KOPT-K1 (cell line): ENCODE results near the gene NCOA1.
"Not testable (repeated sequence)": the region's sequence is repeated elsewhere in the genome, so short reads cannot be mapped to it uniquely, and the experiment has no call there.

Source experiments
- H3K27ac ChIP-seq: fragments of 200-600 bp; sonication (generic); 2 replicates; pipeline ENCODE4 v1.5.1; 2016; ENCODE audit warnings: antibody characterized with exemption, mild to moderate bottlenecking, low read depth, low read length; ENCODE audit not compliant: poor library complexity, severe bottlenecking
- H3K36me3 ChIP-seq: fragments of 200-600 bp; sonication (generic); 2 replicates; pipeline ENCODE4 v1.5.1; 2017; ENCODE audit warnings: antibody characterized with exemption, mild to moderate bottlenecking, low read length, moderate library complexity; ENCODE audit not compliant: insufficient read depth
- H3K9me3 ChIP-seq: fragments of 200-600 bp; sonication (generic); 2 replicates; pipeline ENCODE4 v1.5.1; 2017; ENCODE audit warnings: antibody characterized with exemption, low read length, mild to moderate bottlenecking; ENCODE audit not compliant: insufficient read depth, poor library complexity, severe bottlenecking

The NCOA1 gene

GRCh38 chr2:24466871-24467870 is 23.9 kb upstream of the NCOA1 start:
- Histone ChIP-seq H3K36me3 (no peaks in the 10 kb centered on the region), H3K9me3 (no peaks in the 10 kb centered on the region), H3K27ac (no peak overlapping the region)

DNA sequence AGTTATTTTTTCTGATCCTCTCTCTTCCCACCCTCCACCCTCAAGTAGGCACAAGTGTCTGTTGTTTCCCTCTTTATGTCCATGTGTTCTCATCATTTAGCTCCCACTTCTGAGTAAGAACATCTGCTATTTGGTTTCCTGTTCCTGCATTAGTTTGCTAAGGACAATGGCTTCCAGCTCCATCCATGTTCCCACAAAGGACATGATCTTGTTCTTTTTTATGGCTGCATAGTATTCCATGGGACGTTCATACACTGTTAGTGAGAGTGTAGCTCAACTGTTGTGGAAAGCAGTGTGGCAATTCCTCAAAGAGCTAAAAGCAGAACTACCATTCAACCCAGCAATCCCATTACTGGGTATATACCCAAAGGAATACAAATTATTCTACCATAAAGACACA is 22.6 kb upstream of the NCOA1 start:
- H3K9me3 ChIP-seq, H3K36me3 ChIP-seq, H3K27ac ChIP-seq: not testable (repeated sequence)

- no peak overlapping the region for H3K27ac ChIP-seq
- H3K9me3 ChIP-seq: no peaks in the 10 kb centered on the region
These were observed 21.9 kb upstream of the NCOA1 start for GRCh38 chr2:24469148-24469650.

DNA sequence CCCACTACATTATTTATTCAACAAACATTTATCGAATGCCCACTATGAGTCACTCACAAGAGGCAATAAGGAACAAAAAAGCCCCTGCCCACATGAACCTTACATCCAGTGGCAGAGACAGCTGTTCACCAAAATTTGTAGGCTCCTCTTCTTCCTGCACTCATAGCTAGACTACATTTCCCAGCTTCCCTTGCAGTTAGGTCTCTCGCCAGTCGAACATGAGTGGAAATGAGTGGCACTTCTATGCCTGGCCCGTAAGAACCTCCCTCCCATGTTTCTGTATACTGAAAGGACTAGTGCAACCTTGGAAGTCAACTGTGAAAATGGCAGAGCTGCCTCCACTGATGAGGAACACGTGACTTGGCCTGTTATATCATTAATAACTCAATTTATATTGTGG is 19.4 kb upstream of the NCOA1 start:
- H3K9me3 ChIP-seq: no peaks in the 10 kb centered on the region
- H3K27ac ChIP-seq: no peak overlapping the region
- no peaks in the 10 kb centered on the region for H3K36me3 ChIP-seq

More at GRCh38 chr2:24469148-24469650, 21.9 kb upstream of the NCOA1 start:
- H3K36me3 ChIP-seq: no peaks in the 10 kb centered on the region

- no peak overlapping the region for H3K27ac ChIP-seq
- no peaks in the 10 kb centered on the region for H3K9me3 ChIP-seq
- H3K36me3 ChIP-seq: no peaks in the 10 kb centered on the region
These were observed 18.6 kb upstream of the NCOA1 start for GRCh38 chr2:24472416-24472815.

GRCh38 chr2:24473626-24474025 is 17.4 kb upstream of the NCOA1 start:
- no peak overlapping the region for H3K27ac ChIP-seq
- no peaks in the 10 kb centered on the region for H3K9me3 ChIP-seq
- no peaks in the 10 kb centered on the region for H3K36me3 ChIP-seq

- H3K36me3 ChIP-seq: no peaks in the 10 kb centered on the region
- no peaks in the 10 kb centered on the region for H3K9me3 ChIP-seq
- no peak overlapping the region for H3K27ac ChIP-seq
These were observed 17.0 kb upstream of the NCOA1 start for GRCh38 chr2:24474053-24474452.

- Histone ChIP-seq H3K27ac (no peak overlapping the region), H3K36me3 (no peaks in the 10 kb centered on the region), H3K9me3 (peaks cover 4% of the 10 kb centered on the region)
These were observed 13.8 kb upstream of the NCOA1 start for GRCh38 chr2:24477229-24477628.

DNA sequence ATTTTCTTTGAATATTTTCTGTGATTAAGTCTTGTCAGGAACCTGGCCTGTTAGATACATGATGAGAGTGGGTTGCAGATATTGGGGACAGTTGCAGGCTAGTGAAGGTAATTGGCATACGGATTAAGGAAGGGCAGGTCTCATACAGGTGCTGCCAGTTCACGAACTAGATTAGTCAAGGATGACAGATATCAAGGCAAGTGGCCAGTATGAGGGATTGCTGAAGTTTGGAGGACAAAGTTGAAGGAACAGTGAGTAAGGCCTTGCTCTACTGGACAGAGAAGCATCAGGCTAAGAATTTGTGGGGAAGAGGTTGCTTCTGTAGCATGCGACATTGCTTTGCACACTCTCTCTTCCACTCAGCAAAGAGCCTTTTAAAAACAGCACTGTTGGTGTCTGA is 12.8 kb upstream of the NCOA1 start:
- H3K27ac ChIP-seq: no peak overlapping the region
- no peaks in the 10 kb centered on the region for H3K36me3 ChIP-seq
- peaks cover 4% of the 10 kb centered on the region for H3K9me3 ChIP-seq

- H3K27ac ChIP-seq: no peak overlapping the region
- peaks cover 10% of the 10 kb centered on the region for H3K9me3 ChIP-seq
- no peaks in the 10 kb centered on the region for H3K36me3 ChIP-seq
These were observed 10.8 kb upstream of the NCOA1 start for GRCh38 chr2:24480245-24480644.

DNA sequence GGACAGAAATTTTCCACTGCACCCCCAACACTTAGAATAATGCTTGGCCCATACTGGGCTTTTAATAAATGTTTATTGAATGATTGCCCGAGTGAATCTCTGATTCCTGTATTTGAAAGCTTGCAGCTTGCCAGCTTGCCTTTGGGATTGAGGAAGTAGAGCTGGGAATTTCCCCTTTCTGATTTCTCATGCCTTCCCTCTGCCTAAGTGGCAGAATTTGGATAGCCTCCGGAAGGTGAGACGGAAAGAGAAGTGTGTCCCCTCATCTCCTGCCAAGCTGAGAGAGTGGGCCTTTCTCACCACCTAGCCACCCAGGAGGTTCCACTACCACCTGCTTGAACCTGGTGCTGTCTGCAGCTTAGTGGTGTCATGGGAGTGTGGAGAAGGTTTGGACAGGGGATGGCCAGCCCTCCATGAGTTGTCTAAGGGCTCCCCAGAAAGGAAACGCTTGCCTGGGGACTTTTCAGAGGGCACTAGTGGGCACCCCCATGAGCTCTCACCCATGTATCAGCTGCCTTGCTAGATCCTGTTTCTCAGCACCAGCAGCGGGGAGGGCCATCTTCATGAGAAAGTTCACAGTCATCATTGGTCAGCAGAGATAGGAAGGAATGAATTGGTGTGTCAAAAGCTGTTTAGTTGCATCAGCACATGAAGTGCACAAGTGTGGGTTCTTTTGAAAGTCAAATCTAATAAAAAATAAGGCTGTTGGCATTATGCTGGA is 8.6 kb upstream of the NCOA1 start:
- Histone ChIP-seq H3K36me3 (no peaks in the 10 kb centered on the region), H3K9me3 (peaks cover 10% of the 10 kb centered on the region), H3K27ac (no peak overlapping the region)

DNA sequence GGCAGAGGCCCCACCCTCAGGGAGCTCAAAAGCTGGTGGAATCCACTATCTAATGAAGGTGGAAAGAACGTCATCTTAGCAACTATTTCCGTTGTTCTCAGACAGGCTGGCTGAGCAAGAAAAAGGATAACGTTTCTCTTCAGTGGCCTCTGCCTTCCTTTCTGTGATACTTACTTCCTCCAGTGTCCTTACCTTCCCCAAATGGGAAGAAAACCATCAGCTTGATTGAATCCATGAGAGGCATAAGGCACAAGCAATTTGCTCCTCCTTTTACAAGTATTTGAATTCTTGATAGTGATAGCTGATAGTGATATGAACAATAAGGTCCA is 8.1 kb upstream of the NCOA1 start:
- Histone ChIP-seq H3K27ac (no peak overlapping the region), H3K9me3 (peaks cover 10% of the 10 kb centered on the region), H3K36me3 (no peaks in the 10 kb centered on the region)

GRCh38 chr2:24484677-24485076 is 6.4 kb upstream of the NCOA1 start:
- H3K36me3 ChIP-seq, H3K27ac ChIP-seq, H3K9me3 ChIP-seq: not testable (repeated sequence)

DNA sequence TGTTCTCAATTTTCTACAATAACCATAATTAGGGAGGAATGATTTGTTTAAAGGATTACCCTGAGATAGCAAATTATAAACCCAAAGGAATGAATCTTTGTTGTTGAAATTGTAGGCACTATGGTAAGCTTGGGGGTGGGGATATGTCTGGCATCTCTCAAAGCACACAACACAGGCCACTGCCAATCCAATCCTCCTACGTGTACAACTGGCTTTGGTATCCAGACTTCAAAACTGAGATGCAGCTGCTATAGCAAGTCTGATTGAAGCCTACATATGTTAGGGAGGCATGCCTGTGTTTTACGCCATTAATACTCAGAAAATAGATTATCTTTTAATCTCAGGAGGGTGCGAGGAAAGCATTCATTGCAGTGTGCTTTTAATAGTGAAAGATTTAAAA is 5.9 kb upstream of the NCOA1 start:
- Histone ChIP-seq H3K9me3 (peaks cover 9% of the 10 kb centered on the region), H3K36me3 (no peaks in the 10 kb centered on the region), H3K27ac (no peak overlapping the region)

DNA sequence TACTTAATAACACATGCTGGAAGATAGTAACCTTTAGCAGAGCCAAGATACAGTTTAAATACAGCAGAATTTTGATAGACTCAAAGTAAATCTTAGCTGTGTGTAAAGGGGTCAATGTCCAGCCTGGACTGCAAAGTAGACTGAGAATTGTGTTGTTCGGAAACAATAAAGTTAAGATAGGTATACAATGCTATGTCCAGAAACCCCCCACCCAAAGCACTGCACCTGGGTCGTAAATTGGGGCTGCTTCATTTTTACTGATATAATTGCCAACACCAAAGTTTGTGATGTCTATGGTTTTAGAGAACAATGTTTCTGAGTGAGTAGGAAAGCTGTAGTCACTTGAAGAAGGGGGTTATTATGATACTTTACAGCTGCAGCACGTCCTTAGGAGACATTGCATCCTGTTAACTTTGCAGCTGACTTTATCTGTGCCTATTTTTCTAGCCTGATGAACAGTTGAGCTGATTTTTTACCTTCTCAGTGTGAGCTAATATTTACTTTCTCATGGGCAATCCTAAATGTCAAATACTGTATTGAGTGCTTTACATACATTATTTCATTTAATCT is 4.3 kb upstream of the NCOA1 start:
- Histone ChIP-seq H3K36me3 (no peaks in the 10 kb centered on the region), H3K27ac (no peak overlapping the region), H3K9me3 (peaks cover 6% of the 10 kb centered on the region)
